DMS 273 treated with DMSO at 0.1 percent for 48 hours (cell line): ENCODE results near the gene MISP3.

Source experiments
- DNase-seq: peaks from one replicate; lab custom pipeline; 2025; lab: John Stamatoyannopoulos, UW

The MISP3 gene

GRCh38 chr19:14102756-14103155, 30.2 kb downstream of the MISP3 start:
- no peak for DNase-seq

GRCh38 chr19:14103310-14103709, 30.7 kb downstream of the MISP3 start:
- no peak for DNase-seq

GRCh38 chr19:14105680-14106079, 33.1 kb downstream of the MISP3 start:
- DNase-seq = no peak

DNA sequence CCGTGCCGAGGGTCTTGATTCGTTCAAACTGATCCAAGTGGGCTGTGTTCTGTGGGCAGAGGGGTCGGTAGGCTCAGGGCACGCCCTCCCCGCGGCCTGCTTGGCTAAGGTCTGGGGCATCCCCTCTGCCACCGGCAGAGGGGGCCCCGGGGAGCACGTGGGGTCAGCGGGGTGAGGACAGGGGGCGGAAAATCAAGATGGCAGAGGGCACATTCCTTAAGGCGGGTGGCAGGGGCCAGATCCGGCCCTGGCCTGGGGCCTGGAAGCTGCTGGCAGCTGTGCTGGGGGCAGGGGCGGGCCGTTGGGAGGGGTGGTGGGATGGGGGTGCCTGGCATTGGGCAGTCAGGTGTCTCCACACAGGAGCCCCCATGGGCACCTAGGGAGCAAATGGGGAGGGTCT, 34.3 kb downstream of the MISP3 start:
- no peak for DNase-seq

DNA sequence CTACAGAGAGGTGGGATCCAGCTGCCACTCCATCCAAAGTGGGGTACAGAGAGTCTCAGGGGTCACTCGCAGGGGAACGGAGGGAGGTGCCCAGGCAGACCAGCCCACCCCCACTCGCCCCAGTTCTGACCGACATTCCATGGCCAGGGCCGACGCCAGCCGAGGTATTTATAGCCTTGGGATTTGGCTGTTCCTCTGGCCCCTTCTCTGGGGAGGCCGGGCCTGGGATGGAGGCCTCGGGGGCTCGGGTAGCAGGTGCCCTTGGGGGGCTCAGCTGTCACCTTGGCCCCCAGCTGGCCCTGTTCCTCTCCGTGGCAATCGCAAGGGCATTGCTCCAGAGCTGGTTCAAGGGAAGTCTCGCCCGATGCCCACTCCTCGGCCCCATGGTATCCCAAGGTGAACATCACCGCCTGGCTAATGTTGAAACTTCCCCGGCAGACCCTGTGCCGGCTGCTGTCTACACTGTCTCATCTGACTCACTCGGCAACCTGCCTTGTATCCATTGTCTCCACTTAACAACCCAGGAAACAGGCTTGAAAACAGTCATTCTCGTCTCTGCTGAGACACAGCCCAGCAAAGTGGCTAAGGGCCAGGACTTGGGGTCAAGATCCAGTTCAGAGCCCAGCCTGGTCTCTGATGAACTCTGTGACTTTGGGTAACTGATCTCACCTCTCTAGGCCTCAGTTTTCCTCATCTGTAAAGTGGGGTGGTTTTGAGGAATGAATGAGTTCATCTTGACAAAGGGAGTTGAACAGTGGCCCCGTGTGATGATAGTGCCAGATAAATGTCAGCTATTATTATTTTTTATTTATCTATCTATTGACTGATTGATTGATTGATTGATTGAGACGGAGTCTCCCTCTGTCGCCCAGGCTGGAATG, 35.2 kb downstream of the MISP3 start:
- no peak for DNase-seq

GRCh38 chr19:14110650-14111049, 38.1 kb downstream of the MISP3 start:
- no peak for DNase-seq

DNA sequence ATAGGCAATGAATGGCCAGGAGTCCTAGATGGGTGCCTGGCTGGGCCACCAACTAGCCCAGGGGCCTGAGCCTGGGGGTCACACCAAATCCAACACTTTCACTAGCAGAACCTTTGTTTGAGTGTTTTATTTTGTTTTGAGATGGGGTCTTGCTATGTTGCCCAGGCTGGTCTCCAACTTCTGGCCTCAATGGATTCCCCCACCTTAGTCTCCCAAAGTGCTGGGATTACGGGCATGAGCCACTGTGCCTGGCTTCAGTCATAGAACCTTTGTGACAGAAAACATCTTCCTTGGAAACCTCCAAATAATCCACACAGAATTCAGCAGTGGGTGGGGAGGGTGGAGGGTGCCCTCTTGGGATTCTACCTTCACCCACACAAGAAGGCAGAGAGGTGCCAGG, 38.9 kb downstream of the MISP3 start:
- DNase-seq = no peak

DNA sequence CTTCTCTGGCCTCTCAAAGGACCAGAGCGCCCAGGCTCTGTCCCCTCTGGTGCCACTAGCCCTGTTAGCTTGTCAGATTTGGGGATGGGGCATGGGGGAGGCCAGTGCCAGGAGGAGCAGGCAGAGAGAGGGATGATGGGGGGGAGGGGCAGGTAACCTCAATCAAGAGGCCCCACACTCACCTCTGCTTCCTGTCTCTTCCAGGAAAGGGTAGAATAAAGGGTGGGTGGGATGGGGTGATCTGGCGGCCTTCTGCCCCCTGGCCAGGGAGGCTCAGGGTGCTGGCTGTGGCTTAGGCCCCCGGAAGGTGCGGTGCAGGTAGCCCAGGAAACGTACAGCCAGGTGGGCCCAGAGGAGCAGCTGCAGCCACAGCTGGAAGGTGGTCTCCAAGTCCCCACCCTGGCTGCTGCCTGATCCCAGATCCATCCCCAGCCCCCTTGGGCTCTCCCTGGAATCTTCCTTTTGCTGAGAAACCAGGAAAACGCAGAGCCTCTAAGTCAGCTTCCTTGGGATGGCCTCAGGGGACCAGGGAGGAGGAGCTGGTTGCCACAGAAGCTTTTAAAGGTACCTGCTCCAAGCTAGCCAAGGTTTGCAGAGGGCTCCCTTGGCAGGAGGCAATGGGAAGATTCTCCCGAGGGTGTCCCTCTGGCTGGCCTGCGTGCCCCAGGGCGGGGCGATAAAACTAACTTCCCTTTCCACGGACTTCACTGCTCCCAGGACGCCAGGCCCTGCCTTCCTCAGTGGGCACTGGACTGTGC, 39.6 kb downstream of the MISP3 start:
- no peak for DNase-seq

DNA sequence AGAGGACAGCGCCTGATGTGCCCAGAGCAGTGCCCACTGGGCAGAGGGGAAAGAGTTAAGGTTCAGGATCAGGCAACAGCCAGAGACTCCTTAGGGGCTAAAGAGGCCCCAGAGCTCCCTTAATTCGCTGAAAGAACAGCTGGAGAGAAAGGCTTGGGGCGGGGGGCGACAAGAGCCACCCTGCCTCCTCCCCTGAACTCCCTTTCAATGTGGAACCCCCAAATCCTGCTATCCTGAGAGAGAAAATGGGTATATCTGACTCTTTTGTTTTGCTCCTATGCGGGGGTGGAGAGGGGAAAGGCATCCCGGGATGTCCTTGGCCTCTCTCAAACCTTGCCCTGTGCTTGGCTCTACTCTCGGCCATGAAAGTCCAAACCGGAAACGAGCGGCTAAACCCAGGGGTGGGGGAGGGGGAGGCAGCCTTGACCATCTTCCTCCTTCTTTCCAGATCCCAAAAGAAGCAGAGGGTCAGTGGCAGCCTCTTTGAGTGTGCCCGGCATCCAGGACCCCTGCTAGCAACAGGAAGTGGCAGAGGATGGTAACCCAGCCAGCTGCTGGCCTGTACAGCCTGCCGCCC, 40.3 kb downstream of the MISP3 start:
- DNase-seq = no peak

- DNase-seq = no peak
Measured at GRCh38 chr19:14113762-14114414, 41.3 kb downstream of the MISP3 start.

DNA sequence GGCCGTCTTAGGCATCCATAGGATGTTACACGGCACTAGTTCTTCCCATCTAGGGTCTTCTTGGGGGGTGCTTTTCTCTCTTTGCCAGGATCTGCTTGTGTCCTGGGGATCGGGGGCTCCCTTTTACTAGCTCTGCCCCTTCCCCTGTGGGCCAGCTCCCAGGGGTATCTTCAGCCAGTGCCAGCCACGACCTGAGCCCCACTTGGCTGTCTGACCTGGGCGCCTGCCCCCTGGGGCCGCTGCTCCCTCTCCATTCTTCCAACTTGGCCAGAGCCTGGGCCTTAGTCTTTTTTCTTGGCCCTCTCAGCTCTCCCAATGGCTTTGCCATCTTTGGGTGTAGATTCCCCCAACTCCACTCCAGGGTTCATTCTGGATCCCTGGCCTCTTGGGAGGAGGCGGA, 41.9 kb downstream of the MISP3 start:
- no peak for DNase-seq

GRCh38 chr19:14114854-14115253, 42.3 kb downstream of the MISP3 start:
- no peak for DNase-seq

GRCh38 chr19:14115756-14116155, 43.2 kb downstream of the MISP3 start:
- DNase-seq = no peak

GRCh38 chr19:14116525-14116917, 43.9 kb downstream of the MISP3 start:
- DNase-seq = no peak

DNA sequence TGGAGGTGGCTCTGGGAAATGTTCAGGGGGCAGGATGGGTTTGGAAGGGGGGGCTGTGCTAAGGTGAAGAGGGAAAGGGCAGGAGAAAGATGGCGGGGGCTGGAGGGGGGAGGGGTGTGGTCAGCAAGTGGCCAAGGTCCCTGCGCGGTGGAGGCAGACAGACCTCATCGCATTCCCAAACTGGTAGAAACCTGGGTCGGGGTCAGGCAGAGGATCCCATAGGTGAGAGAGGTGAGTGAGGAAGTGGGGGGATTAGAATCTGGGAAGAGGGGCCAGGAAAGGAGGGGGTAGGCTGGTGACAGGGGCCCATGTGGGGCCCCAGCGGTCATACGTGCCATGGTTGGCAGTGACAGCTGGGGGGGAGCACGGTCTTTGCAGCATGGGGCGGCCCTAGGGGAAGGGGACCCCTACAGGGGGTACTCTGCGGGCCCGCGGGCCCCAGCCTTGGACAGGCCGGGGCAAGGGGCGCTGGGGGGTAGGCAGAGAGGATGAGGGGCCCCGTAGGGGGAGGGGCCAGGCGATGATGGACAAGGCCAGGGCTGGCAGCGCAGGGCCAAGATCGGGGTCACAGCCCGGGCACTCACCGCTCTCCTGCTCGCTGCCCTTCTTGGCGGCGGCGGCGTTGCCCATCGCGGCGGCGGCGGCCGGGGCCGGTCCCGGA, 44.5 kb downstream of the MISP3 start:
- no peak for DNase-seq

DNA sequence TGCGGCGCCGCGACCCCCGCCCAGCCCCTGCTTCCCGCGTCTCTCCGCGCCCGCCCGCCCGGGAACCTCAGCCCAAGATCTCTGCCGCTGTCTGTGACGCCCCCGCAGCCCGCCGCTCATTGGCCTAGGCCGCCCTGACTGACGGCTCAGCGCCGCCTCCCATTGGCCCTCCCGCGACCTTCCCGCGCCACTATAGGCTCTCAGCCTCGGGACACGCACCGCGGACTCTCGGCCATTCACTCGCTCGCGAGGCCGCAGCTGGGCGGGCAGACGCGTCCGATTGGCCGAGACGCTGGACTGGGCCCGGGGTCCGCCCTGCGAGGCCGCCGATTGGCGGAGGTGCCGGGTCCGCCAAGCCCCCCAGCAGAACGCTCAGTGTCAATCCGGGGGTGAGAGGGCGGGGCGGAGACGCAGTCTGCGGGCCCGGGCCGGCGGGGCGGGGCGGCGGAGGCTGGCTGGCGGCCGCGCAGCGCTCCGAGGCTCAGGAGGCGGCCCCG, 45.1 kb downstream of the MISP3 start, which contains the start of gene PRKACA:
Gene PRKACA (minus strand): TSS at position 95 of the 497 bp plus-strand sequence. CDS start 215 bp downstream, outside the sequence.
- peak; percentile 95 for DNase-seq

GRCh38 chr19:14118165-14119051, 45.8 kb downstream of the MISP3 start:
- DNase-seq = no peak

- DNase-seq = no peak
Measured at GRCh38 chr19:14119146-14119545, 46.6 kb downstream of the MISP3 start.

DNA sequence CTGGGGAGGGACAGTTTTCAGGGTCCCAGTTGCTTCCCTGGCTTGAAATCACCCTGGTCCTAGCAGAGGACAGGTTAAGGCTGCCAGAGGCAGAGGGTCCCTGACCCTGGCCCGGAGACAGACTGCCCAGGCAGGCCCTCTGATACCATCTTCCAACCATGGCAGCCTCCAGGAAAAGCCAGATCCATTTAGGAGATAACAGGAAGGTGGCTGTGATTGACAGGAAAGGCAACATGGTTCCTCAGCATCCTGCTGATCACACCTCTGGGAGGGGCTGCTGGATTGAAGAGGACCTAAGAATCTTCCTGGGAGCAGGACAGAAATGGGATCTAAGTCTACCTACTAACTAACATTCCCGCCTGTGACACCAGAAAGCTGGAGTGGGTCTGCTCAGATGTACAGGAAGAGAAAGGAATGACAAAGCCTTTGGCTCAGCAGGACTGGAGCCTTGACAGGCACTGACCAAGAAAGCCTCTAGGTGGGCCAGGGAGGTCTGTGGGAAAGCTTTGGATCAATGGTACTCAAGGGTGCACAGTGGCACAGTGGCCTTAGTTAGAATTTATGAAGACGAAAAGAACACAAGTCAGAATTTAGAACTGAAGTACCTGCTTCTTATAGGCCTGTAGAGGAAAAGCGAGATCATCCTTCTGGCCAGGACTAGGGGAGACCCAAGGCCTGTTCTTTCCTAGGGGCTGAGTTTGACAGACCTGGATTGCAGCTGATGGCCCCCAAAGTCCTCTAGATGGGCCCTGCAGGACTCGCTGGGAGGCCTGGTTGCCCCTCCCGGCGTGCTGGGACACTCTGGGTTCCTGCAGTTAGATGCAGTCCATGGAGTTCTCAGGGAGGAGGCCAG, 47.3 kb downstream of the MISP3 start:
- no peak for DNase-seq

DNA sequence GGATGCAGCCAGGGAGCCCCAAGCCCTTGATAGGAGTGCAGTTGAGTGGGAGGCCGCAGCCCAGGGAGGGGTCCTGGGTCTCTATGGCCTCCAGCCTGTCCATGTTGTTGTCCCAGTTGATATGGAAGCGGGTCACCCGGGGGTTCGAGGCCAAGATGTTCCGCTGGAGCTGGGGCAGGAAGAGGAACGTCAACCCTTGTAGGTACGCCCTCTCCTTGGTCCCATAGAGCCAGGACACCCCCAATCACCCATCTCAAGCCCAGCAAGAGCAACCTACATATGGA, 47.9 kb downstream of the MISP3 start:
- no peak for DNase-seq
